Effector memory CD4-positive, alpha-beta T cell (primary cell): ENCODE results near the gene HYCC2.
"Not testable (repeated sequence)": the region's sequence is repeated elsewhere in the genome, so short reads cannot be mapped to it uniquely, and the experiment has no call there.

Experiments
- DNase-seq, 3 donors: peaks; one replicate each; pipeline ENCODE4 v3.0.0-alpha.2; 2020
- H3K27ac ChIP-seq: 2 replicates; pipeline ENCODE4 v1.7.0; 2013; ENCODE audit warnings: mild to moderate bottlenecking, low read length, moderate library complexity; ENCODE audit not compliant: insufficient read depth, poor library complexity, severe bottlenecking
- H3K27me3 ChIP-seq: replicated peaks from 2 replicates; pipeline ENCODE4 v1.7.0; 2013; ENCODE audit warnings: mild to moderate bottlenecking, low read length; ENCODE audit not compliant: insufficient read depth, control insufficient read depth, poor library complexity, severe bottlenecking
- H3K36me3 ChIP-seq: 2 replicates; pipeline ENCODE4 v1.7.0; 2013; ENCODE audit warnings: mild to moderate bottlenecking, low read length, moderate library complexity; ENCODE audit not compliant: control insufficient read depth, insufficient read depth
- H3K4me1 ChIP-seq: 2 replicates; pipeline ENCODE4 v1.7.0; 2013; ENCODE audit warnings: low read length, mild to moderate bottlenecking; ENCODE audit not compliant: control insufficient read depth, insufficient read depth, poor library complexity, severe bottlenecking
- H3K4me3 ChIP-seq: 2 replicates; pipeline ENCODE4 v1.7.0; 2013; ENCODE audit warnings: low read length, low read depth, mild to moderate bottlenecking; ENCODE audit not compliant: insufficient read depth, poor library complexity, severe bottlenecking
- H3K9me3 ChIP-seq: 2 replicates; pipeline ENCODE4 v1.7.0; 2013; ENCODE audit warnings: mild to moderate bottlenecking, low read length, moderate library complexity; ENCODE audit not compliant: control insufficient read depth
- total RNA-seq, 3 donors: gene quantifications; one replicate each; lab custom pipeline; 2026; lab: John Stamatoyannopoulos, UW

Gene HYCC2
- total RNA-seq = 43.3 to 50.8 (median 46.1) reads per million in 3 donors

DNA sequence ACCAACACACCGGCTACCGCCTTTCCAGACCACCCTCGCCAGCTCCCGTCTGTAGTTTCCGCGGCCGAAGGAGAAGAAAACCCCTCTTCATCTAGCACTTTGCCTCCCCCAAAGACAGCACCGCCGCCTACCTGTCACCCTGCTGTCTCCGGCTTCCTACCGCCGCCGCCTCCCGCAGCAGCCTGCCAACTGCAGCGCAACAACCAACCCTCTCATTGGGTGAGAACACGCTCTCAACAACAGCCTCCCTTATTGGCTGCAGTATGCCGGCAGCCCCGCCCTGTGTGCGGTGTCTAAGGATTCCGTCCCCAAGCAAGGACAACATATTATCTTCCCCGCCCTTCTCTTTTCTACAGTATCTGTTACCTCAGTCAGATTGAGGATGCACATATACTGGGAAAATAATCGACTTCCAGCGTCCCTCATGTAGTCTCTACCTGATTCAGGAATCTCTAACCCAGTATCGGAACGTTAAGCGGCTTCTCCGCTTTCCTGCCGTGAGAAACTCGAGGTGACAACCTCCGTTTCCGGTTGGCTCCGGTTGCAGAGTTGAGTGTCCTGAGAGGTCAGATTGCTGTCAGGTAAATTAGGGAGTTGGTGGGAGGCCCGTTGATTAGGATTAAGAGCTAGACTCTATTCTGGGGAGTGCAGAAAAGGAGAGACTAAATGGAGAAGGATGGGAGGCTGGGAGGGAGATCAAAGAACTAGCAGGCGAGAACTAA lies at the start of gene HYCC2, which contains the start of gene NDUFB3:
HYCC2 (minus strand) TSS at position 193 of the 722 bp plus-strand sequence. CDS start 47,662 bp downstream, outside the sequence.
NDUFB3 (plus strand) TSS at position 523 of the 722 bp plus-strand sequence. CDS start 6,882 bp downstream, outside the sequence.
- Histone ChIP-seq H3K4me3 (peak within 1 kb of the TSS; percentile 93), H3K36me3 (peaks cover 1% of the 10 kb centered on the region), H3K27ac (peak within 1 kb of the TSS; percentile 88), H3K9me3 (no peaks in the 10 kb centered on the region), H3K27me3 (no peaks in the 10 kb centered on the region), H3K4me1 (peaks cover 21% of the 10 kb centered on the region)
- DNase-seq = peak; percentile 89 to 90 (median 90)

DNA sequence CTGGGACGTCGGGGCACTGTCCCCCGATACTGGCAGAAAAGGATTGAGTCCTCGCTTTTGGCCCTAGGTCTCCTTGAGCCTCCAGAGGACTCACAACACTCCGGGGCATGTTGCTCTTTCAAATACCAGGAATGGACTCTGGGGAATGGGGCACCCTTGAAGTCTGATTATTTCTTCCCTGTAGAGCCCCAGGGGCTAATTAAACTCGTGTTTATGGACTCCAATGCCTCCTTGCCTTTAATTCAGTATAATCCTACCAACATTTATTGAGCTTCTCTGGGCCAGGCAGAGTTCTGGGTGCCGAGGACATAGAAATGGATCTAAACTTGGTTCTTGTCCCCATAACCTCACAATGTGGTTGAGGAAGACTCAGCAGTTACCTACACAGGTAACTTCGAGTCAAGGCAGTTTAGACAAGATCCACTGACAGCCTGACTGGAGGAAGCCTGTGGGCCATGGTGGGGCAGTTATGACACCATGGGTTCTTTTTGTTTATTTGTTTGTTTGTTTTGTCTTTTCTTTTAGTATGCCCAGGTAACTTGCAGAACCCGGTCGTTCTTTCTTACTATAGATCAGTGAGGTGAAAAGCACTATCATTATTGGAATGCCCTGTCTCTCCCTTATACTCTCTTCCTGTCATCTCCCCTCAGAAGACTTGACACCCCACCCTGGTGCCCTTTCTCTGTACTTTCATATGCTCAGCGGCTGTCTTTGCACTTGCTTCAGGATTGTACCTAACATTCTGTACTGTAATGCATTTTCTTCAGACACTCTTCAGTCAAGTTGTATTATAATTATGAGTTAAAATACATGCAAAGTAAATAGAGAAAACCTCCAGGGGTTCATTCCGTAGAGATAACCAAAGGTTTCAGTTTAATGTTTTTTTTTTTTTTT lies 47.7 kb upstream of the HYCC2 start:
- H3K27ac ChIP-seq = peak overlapping the region; percentile 94
- peaks cover 52% of the 10 kb centered on the region for H3K4me1 ChIP-seq
- DNase-seq = no peak
- peak overlapping the region; percentile 87 for H3K4me3 ChIP-seq
- no peaks in the 10 kb centered on the region for H3K27me3 ChIP-seq
- no peaks in the 10 kb centered on the region for H3K36me3 ChIP-seq
- H3K9me3 ChIP-seq = no peaks in the 10 kb centered on the region

DNA sequence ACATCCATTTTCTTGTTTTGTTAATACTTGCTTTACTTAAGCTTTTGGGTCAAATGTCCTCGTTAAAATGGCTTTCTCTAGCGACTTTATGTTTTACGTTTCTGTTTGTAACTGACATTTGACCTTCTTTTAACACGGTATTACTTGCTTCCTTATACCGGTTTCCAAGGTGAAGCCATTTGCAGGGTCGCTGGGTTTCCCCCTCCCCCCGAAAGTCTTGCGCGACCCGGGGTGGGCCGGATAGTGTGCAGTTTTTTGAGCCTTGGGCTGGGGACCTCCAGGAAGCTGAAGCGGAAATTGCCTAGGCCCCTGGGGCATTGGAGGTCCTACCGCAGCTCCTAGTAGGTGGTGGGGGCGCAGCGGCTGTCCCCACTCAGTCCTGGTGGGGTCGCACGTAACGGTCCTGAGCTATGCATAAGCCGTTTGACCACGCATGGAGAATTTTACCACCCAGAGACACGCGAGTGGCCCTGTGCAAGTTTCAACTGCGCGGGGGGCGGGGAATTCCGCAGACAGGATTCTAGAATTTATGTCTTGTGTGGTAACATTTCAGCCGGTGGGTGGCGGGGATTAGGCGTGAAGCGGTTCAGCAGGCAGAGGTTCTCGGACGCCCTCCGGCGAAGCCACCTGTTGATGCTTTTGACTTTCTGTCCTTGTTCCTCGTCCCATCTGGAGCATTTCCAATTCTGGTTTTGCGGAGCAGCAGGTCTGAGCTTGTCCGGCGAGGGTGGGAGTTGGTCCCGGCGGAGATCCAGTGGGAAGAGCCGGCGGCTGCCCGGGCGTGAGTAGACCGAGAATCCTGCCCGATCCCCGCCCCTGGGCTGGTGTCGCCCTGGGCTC lies 46.9 kb upstream of the HYCC2 start:
- peak; percentile 70 to 77 (median 72) for DNase-seq
- H3K4me1 ChIP-seq = peaks cover 45% of the 10 kb centered on the region

DNA sequence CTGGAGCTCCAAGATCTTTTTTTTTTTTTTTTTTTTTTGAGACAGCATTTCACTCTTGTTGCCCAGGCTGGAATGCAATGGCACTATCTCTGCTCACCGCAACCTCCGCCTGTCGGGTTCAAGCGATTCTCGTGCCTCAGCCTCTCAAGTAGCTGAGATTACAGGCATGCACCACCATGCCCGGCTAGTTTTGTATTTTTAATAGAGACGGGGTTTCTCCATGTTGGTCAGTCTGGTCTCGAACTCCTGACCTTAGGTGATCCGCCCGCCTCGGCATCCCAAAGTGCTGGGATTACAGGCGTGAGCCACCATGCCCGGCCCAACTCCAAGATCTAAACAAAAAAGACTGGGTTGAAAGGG lies 46.2 kb upstream of the HYCC2 start:
- not testable (repeated sequence) for H3K36me3 ChIP-seq, H3K27me3 ChIP-seq, H3K9me3 ChIP-seq
- Histone ChIP-seq H3K4me1 (peaks cover 39% of the 10 kb centered on the region), H3K4me3 (peak overlapping the region; percentile 87), H3K27ac (peak overlapping the region; percentile 94)
- peak in 1 of 3 donors; percentile 40 for DNase-seq

More for the DNA sequence above, 46.9 kb upstream of the HYCC2 start:
- Histone ChIP-seq H3K4me3 (peak overlapping the region; percentile 87), H3K27me3 (no peaks in the 10 kb centered on the region), H3K36me3 (no peaks in the 10 kb centered on the region), H3K9me3 (no peaks in the 10 kb centered on the region), H3K27ac (peak overlapping the region; percentile 94)

DNA sequence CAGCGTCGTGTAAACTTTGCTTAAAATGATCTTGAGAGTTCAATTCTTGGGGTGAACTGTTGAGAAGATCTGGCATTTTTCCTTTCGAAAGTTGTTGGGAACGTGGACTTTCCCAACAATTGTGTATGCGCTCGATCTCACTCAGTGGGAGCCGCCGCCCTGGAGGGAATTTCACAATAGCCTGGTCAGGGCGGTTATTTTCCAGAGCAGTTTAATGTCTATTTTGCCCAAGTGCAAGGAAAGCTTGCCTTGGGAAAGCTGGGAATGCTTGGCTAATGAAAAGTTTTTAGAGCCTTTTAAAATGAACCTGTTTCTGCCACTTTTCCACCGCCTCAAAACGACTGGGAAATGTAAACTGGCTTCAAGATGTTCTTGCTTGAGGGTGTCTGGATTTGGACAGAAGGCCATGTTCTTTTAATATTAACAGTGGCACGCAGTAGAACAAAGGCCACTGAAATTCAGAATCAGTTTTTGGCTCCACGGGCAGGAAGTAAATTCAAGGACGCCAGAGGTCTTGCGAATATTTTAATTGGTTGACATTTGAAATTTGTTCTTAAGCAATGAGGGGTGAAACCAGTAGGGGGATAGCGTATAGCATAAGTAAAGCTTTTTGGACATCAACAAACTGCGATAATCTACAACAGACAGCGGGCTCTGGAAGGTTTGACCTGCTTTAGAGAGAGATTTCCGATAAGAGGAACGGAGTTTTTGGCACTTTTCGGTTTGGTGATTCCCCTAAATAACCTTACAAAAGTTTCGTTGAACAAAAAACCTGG lies 45.7 kb upstream of the HYCC2 start:
- DNase-seq = peak in 2 of 3 donors; percentile 24 to 27
- H3K27ac ChIP-seq = peak overlapping the region; percentile 94
- no peaks in the 10 kb centered on the region for H3K36me3 ChIP-seq
- peaks cover 33% of the 10 kb centered on the region for H3K4me1 ChIP-seq
- no peaks in the 10 kb centered on the region for H3K27me3 ChIP-seq
- no peaks in the 10 kb centered on the region for H3K9me3 ChIP-seq
- peak overlapping the region; percentile 87 for H3K4me3 ChIP-seq

DNA sequence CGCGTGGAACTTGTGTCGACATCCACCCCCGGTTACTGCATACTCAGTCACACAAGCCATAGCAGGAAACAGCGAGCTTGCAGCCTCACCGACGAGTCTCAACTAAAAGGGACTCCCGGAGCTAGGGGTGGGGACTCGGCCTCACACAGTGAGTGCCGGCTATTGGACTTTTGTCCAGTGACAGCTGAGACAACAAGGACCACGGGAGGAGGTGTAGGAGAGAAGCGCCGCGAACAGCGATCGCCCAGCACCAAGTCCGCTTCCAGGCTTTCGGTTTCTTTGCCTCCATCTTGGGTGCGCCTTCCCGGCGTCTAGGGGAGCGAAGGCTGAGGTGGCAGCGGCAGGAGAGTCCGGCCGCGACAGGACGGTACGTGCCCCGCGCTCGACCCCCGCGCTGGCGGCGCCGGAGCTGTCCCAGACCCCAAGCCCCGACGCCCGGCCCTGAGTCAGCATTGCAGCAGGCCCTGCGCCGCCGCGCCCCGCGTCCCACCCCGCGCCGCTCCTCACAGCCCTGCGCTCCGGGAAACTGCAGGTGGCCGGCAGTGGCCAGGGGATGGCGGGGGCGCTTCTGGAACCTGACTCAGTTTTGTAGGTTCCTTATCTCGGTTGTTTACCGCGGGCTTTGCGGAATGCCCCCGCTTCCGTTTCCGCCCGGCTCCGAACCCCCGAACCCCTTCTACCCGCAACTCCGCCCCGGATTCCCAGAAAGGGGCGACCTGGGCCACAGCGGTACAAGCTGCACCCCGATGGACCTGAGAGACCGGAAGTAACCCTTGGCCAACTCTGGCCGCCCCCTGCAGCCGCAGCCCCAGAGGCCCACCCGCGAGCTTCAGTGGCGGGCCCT lies 44.9 kb upstream of the HYCC2 start, which contains the start of gene CFLAR:
CFLAR (plus strand) TSS at position 50 of the 844 bp plus-strand sequence. CDS start 13,702 bp downstream, outside the sequence.
- H3K9me3 ChIP-seq = no peaks in the 10 kb centered on the region
- H3K4me3 ChIP-seq = peak within 1 kb of the TSS; percentile 87
- no peaks in the 10 kb centered on the region for H3K27me3 ChIP-seq
- H3K36me3 ChIP-seq = no peaks in the 10 kb centered on the region
- peak within 1 kb of the TSS; percentile 94 for H3K27ac ChIP-seq
- H3K4me1 ChIP-seq = peaks cover 26% of the 10 kb centered on the region
- peak; percentile 76 to 80 (median 77) for DNase-seq

DNA sequence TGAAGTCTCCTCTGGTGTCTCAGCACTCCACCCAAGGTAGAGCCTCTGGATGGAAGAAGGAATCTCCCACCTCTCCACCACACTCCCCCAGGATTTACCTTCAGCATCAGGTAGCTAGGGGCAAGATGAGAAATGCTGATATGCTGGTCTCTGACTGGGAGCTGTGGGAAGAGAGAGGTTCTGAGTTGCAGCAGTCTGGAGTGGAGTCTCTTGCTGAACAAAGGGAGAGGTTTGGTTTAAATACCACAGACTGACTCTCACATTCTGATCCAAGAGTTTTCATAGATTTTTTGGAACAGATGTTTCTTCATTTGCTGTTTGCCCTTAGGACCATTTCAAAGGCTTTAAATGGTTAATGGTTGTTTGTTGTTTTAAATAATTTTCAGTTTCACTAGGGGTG lies 43.4 kb upstream of the HYCC2 start:
- H3K4me1 ChIP-seq = peaks cover 19% of the 10 kb centered on the region
- no peaks in the 10 kb centered on the region for H3K9me3 ChIP-seq
- H3K36me3 ChIP-seq = no peaks in the 10 kb centered on the region
- H3K4me3 ChIP-seq = no peak overlapping the region
- H3K27me3 ChIP-seq = no peaks in the 10 kb centered on the region
- no peak overlapping the region for H3K27ac ChIP-seq
- no peak for DNase-seq

DNA sequence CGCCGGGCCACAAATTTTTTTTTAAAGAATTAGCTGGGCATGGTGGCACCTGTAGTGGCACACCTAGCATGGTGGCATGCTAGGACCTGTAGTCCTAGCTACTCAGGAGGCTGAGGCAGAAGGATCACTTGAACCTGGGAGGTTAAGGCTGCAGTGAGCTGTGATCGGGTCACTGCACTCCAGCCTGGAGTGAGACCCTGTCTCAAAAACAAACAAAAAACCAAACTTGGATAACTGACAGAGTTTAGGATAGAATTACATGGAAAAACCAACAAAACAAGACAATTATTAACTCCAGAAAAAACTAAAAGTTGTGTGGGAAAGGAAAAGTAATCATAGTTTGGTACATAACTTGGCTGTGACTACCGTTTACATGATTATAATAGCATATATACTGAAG lies 42.9 kb upstream of the HYCC2 start:
- DNase-seq = no peak
- H3K27me3 ChIP-seq = no peaks in the 10 kb centered on the region
- peaks cover 17% of the 10 kb centered on the region for H3K4me1 ChIP-seq
- no peaks in the 10 kb centered on the region for H3K9me3 ChIP-seq
- H3K36me3 ChIP-seq = no peaks in the 10 kb centered on the region
- H3K4me3 ChIP-seq = no peak overlapping the region
- H3K27ac ChIP-seq = no peak overlapping the region
